GM06990 (cell line): Measurements from ENCODE around the gene PLB1.

Experiments used
- DNase-seq: peaks from one replicate; pipeline ENCODE4 v3.0.0-alpha.2; 2011; ENCODE audit not compliant: insufficient read length; ENCODE audit errors: extremely low read depth
- H3K27me3 ChIP-seq: replicated peaks from 2 replicates; pipeline ENCODE4 v1.6.0; 2011; ENCODE audit warnings: low read length; ENCODE audit not compliant: control insufficient read depth, insufficient read depth
- H3K36me3 ChIP-seq: 2 replicates; pipeline ENCODE4 v1.5.1; 2011; ENCODE audit warnings: low read length; ENCODE audit not compliant: control insufficient read depth, insufficient read depth
- H3K4me3 ChIP-seq: replicated peaks from 2 replicates; pipeline ENCODE4 v1.5.1; 2011; ENCODE audit warnings: low read depth, mild to moderate bottlenecking, control low read depth, low read length
- CTCF ChIP-seq: IDR thresholded peaks from 2 replicates; pipeline ENCODE4 v1.5.1; 2011; ENCODE audit warnings: low read length, control low read depth, mild to moderate bottlenecking, inconsistent platforms; ENCODE audit not compliant: insufficient read depth, poor library complexity, severe bottlenecking

The PLB1 gene

GRCh38 chr2:28543316-28544035 lies 47.6 kb downstream of the PLB1 start:
- Histone ChIP-seq H3K36me3 (no peaks in the 10 kb centered on the region), H3K4me3 (no peak overlapping the region), H3K27me3 (no peaks in the 10 kb centered on the region; the same call in 1 of the 2 replicates)
- TF ChIP-seq CTCF = no peak
- DNase-seq = no peak

- no peaks in the 10 kb centered on the region; the same call in 1 of the 2 replicates for H3K27me3 ChIP-seq
- DNase-seq = no peak
- H3K36me3 ChIP-seq = no peaks in the 10 kb centered on the region
- TF ChIP-seq CTCF = no peak
- no peak overlapping the region for H3K4me3 ChIP-seq
Measured at GRCh38 chr2:28544036-28544346, 48.1 kb downstream of the PLB1 start.

GRCh38 chr2:28544405-28544921 lies 48.6 kb downstream of the PLB1 start:
- Histone ChIP-seq H3K36me3 (no peaks in the 10 kb centered on the region), H3K4me3 (no peak overlapping the region), H3K27me3 (no peaks in the 10 kb centered on the region; the same call in 1 of the 2 replicates)
- TF ChIP-seq CTCF = no peak
- DNase-seq = no peak

- H3K4me3 ChIP-seq = no peak overlapping the region
- no peak for DNase-seq
- peaks cover 2% of the 10 kb centered on the region; the same call in 1 of the 2 replicates for H3K27me3 ChIP-seq
- H3K36me3 ChIP-seq = no peaks in the 10 kb centered on the region
- no peak for TF ChIP-seq CTCF
Measured at GRCh38 chr2:28544922-28545589, 49.2 kb downstream of the PLB1 start.

- H3K4me3 ChIP-seq = no peak overlapping the region
- no peak for DNase-seq
- no peak for TF ChIP-seq CTCF
Measured at GRCh38 chr2:28545590-28546200, 49.8 kb downstream of the PLB1 start.

More at GRCh38 chr2:28545590-28546200, 49.8 kb downstream of the PLB1 start:
- Histone ChIP-seq H3K27me3 (peaks cover 2% of the 10 kb centered on the region; the same call in 1 of the 2 replicates), H3K36me3 (no peaks in the 10 kb centered on the region)
